ENCODE data around the gene ULK4. TPM values are rescaled to one million over a fixed set of nuclear protein-coding genes. Genes with fewer than 3 reads are reported as not detected.
A peak's percentile ranks its signal among the peaks of the same experiment; 100 is the strongest.

The ULK4 gene
- total RNA-seq, 1 donor from 2014 or later, result 18.4 TPM

- no peak for DNase-seq (ENCODE audit: low spot score)
Observed at GRCh38 chr3:41222501-41222900, 739.4 kb downstream of the ULK4 start.

- DNase-seq (ENCODE audit: low spot score), result no peak
Observed at GRCh38 chr3:41222012-41222411, 739.9 kb downstream of the ULK4 start.

- DNase-seq (ENCODE audit: low spot score), result no peak
Observed at GRCh38 chr3:41220906-41221677, 740.8 kb downstream of the ULK4 start.

GRCh38 chr3:41219424-41219823, 742.5 kb downstream of the ULK4 start:
- DNase-seq (ENCODE audit: low spot score), result no peak

- no peak for DNase-seq (ENCODE audit: low spot score)
Observed at GRCh38 chr3:41216993-41217392, 744.9 kb downstream of the ULK4 start.

- no peak for DNase-seq (ENCODE audit: low spot score)
Observed at GRCh38 chr3:41216422-41216821, 745.5 kb downstream of the ULK4 start.

- no peak for DNase-seq (ENCODE audit: low spot score)
Observed at GRCh38 chr3:41213588-41213987, 748.3 kb downstream of the ULK4 start.

- DNase-seq (ENCODE audit: low spot score), result no peak
Observed at GRCh38 chr3:41212088-41212487, 749.8 kb downstream of the ULK4 start.

GRCh38 chr3:41210966-41211365, 750.9 kb downstream of the ULK4 start:
- DNase-seq (ENCODE audit: low spot score), result no peak

GRCh38 chr3:41209646-41210045, 752.3 kb downstream of the ULK4 start:
- no peak for DNase-seq (ENCODE audit: low spot score)

GRCh38 chr3:41208507-41209220, 753.2 kb downstream of the ULK4 start:
- no peak for DNase-seq (ENCODE audit: low spot score)

- no peak for DNase-seq (ENCODE audit: low spot score)
Observed at GRCh38 chr3:41207355-41207754, 754.5 kb downstream of the ULK4 start.

- DNase-seq (ENCODE audit: low spot score), result no peak
Observed at GRCh38 chr3:41205591-41205990, 756.3 kb downstream of the ULK4 start.

- DNase-seq (ENCODE audit: low spot score), result no peak
Observed at GRCh38 chr3:41204369-41204768, 757.5 kb downstream of the ULK4 start.

- no peak for DNase-seq (ENCODE audit: low spot score)
Observed at GRCh38 chr3:41202834-41203345, 759.0 kb downstream of the ULK4 start.

GRCh38 chr3:41202075-41202833, 759.6 kb downstream of the ULK4 start:
- no peak for DNase-seq (ENCODE audit: low spot score)

- no peak for DNase-seq (ENCODE audit: low spot score)
Observed at GRCh38 chr3:41200669-41201021, 761.3 kb downstream of the ULK4 start.

GRCh38 chr3:41199866-41200668, 761.8 kb downstream of the ULK4 start:
- no peak for DNase-seq (ENCODE audit: low spot score)

GRCh38 chr3:41198950-41199865, 762.7 kb downstream of the ULK4 start, which contains the start of gene CTNNB1:
CTNNB1 (plus strand) TSS chr3:41199505; CDS start chr3:41224069, 24,564 bp downstream.
- DNase-seq (ENCODE audit: low spot score), result peak; percentile 95

- DNase-seq (ENCODE audit: low spot score), result peak; percentile 53
Observed at GRCh38 chr3:41198526-41198925, 763.4 kb downstream of the ULK4 start.
